Inflammatory macrophage (primary cell): Measurements from ENCODE around the gene MESD.
"Not testable (repeated sequence)": the region's sequence is repeated elsewhere in the genome, so short reads cannot be mapped to it uniquely, and the experiment has no call there.

Source experiments
- DNase-seq, 2 donors: peaks; one replicate each; pipeline ENCODE4 v3.0.0-alpha.2; 2020 to 2022

Gene MESD

GRCh38 chr15:80988148-80988796, 1.3 kb downstream of the MESD start:
- no peak for DNase-seq

GRCh38 chr15:80986487-80986886, 3.1 kb downstream of the MESD start:
- DNase-seq = no peak

- no peak for DNase-seq
Measured at GRCh38 chr15:80985981-80986380, 3.6 kb downstream of the MESD start.

GRCh38 chr15:80984856-80985255, 4.8 kb downstream of the MESD start:
- peak; percentile 89 to 92 for DNase-seq

- DNase-seq = no peak
Measured at GRCh38 chr15:80982839-80983238, 6.8 kb downstream of the MESD start.

- DNase-seq = peak in 1 of 2 donors; percentile 29
Measured at GRCh38 chr15:80982205-80982604, 7.4 kb downstream of the MESD start.

- DNase-seq = no peak
Measured at GRCh38 chr15:80979538-80980200, 9.9 kb downstream of the MESD start.

GRCh38 chr15:80978685-80979329, 10.8 kb downstream of the MESD start:
- no peak for DNase-seq

GRCh38 chr15:80977627-80978036, 12.0 kb downstream of the MESD start:
- peak; percentile 60 to 80 for DNase-seq

- no peak for DNase-seq
Measured at GRCh38 chr15:80976851-80977250, 12.8 kb downstream of the MESD start.

- DNase-seq = no peak
Measured at GRCh38 chr15:80974914-80975313, 14.7 kb downstream of the MESD start.

GRCh38 chr15:80972276-80972675, 17.3 kb downstream of the MESD start:
- DNase-seq = no peak

- no peak for DNase-seq
Measured at GRCh38 chr15:80971143-80971542, 18.5 kb downstream of the MESD start.

- DNase-seq = no peak
Measured at GRCh38 chr15:80970658-80971057, 19.0 kb downstream of the MESD start.

- DNase-seq = peak; percentile 73 to 81
Measured at GRCh38 chr15:80970018-80970657, 19.5 kb downstream of the MESD start.

GRCh38 chr15:80969316-80969715, 20.3 kb downstream of the MESD start:
- DNase-seq = no peak

- no peak for DNase-seq
Measured at GRCh38 chr15:80967991-80968510, 21.6 kb downstream of the MESD start.

- DNase-seq = no peak
Measured at GRCh38 chr15:80967451-80967850, 22.2 kb downstream of the MESD start.

- no peak for DNase-seq
Measured at GRCh38 chr15:80966431-80967197, 23.0 kb downstream of the MESD start.

- not testable (repeated sequence) for DNase-seq
Measured at GRCh38 chr15:80965454-80965853, 24.2 kb downstream of the MESD start.

GRCh38 chr15:80958818-80959495, 30.7 kb downstream of the MESD start:
- no peak for DNase-seq

- DNase-seq = no peak
Measured at GRCh38 chr15:80957976-80958375, 31.6 kb downstream of the MESD start.
